AG10803 (cell line): ENCODE results near the gene MRGPRE.

ENCODE experiments used
- DNase-seq: peaks from one replicate; pipeline ENCODE4 v3.0.0; 2010; ENCODE audit warnings: low read depth
- H3K4me3 ChIP-seq: 2 replicates; pipeline ENCODE4 v1.5.1; 2011; ENCODE audit warnings: mild to moderate bottlenecking, low read length, control low read depth
- TF ChIP-seq, protein P1 (sequence below): conservative IDR thresholded peaks from 2 replicates; pipeline ENCODE4 v1.5.1; 2011; ENCODE audit warnings: mild to moderate bottlenecking, low read length, control low read depth, inconsistent platforms

MRGPRE gene

DNA sequence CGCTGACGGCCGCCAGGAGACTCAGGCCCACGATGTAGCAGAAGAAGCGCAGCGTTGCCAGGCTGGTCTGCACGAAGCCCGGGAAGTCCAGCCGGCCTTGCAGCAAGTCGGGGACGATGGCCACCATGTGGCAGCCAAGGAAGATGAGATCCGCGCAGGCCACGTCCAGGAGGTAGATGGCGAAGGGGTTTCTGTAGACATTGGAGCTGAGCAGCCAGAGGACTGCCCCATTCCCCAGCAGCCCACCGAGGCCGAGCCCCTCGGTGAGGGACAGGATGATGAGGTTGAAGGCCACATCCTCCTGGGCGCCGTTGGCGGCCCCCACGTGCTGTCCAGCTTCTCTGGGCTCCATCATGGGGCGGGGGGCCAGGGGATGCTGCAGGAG lies 3.8 kb downstream of the MRGPRE start:
- no peak overlapping the region for H3K4me3 ChIP-seq
- no peak for DNase-seq
- TF ChIP-seq, protein P1, sequence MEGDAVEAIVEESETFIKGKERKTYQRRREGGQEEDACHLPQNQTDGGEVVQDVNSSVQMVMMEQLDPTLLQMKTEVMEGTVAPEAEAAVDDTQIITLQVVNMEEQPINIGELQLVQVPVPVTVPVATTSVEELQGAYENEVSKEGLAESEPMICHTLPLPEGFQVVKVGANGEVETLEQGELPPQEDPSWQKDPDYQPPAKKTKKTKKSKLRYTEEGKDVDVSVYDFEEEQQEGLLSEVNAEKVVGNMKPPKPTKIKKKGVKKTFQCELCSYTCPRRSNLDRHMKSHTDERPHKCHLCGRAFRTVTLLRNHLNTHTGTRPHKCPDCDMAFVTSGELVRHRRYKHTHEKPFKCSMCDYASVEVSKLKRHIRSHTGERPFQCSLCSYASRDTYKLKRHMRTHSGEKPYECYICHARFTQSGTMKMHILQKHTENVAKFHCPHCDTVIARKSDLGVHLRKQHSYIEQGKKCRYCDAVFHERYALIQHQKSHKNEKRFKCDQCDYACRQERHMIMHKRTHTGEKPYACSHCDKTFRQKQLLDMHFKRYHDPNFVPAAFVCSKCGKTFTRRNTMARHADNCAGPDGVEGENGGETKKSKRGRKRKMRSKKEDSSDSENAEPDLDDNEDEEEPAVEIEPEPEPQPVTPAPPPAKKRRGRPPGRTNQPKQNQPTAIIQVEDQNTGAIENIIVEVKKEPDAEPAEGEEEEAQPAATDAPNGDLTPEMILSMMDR, result no peak

DNA sequence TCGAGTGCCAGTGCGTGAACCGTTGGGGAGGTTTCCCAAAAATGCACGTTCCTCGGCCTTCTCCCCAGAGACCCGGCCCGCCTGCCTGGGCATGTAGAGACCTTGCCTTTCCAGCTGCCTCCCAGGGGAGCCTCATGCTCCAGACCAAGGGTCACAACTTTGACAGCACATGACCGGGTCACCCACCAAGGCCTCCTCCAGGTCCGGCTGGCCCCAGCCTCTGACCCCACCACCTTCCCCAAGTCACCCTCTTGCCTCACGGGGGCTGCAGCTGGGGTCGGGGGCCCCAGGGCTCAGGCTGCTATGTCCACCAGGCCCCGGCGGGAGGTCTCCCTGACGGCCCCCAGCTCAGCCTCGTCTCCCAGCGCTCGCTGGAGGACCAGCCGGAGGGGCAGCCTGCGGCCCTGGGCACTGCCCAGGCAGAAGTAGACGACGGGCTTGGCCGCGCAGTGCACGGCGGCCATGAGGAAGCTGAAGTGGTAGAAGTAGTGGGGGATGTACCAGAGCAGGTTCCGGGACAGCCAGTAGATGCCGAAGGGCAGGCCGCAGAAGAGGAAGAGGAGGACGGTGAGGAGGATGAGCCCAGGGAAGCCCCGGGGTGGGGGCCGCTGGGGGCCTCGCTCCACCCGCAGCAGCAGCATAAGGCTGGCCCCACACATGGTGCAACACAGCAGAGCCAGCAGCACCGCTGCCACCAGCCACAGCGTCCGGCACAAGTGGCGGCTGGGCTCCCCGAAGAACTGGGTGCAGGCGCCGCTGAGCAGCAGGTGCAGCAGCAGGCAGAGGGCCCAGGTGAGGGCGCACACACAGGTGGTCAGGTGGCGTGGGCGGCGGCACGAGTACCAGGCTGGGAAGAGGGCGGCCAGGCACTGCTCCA lies 4.4 kb downstream of the MRGPRE start:
- DNase-seq, result no peak
- no peak overlapping the region for H3K4me3 ChIP-seq
- TF ChIP-seq, protein P1, result no peak

DNA sequence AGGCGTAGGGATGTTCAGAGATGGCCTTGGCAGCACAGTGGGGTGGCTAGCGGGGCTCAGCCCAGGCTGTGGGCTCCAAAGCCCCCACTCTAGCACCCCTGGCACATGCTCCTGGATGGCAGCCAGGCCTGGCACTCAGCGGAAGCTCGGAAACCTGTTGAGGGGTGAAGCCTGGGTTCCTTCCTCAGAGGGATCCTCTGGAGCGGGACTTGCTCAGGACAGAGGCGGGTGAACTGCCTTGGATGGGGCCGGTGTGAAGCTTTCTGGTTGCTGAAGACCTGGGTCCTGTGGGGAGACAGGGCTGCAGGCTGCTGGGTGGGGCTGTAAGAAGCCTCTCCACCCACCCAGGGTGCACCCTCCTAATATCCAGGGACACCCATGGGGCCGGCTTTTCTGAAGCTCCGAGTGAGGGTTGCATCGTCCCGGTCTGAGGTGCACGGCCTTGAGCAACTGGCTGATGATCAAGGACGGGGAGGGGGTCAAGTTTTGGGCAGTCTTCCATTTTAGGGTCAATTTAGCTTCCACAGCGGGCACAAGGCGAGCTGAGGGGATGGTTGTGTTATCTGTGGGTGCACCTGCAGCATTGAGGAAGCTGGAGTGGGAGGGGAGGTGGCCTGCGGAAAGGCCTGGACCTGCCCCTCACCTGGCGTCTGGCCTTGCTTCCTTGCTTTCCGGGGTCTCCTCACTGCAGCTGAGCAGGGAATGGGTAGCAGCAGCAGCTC lies 5.2 kb downstream of the MRGPRE start:
- TF ChIP-seq, protein P1, result no peak
- no peak for DNase-seq
- no peak overlapping the region for H3K4me3 ChIP-seq

DNA sequence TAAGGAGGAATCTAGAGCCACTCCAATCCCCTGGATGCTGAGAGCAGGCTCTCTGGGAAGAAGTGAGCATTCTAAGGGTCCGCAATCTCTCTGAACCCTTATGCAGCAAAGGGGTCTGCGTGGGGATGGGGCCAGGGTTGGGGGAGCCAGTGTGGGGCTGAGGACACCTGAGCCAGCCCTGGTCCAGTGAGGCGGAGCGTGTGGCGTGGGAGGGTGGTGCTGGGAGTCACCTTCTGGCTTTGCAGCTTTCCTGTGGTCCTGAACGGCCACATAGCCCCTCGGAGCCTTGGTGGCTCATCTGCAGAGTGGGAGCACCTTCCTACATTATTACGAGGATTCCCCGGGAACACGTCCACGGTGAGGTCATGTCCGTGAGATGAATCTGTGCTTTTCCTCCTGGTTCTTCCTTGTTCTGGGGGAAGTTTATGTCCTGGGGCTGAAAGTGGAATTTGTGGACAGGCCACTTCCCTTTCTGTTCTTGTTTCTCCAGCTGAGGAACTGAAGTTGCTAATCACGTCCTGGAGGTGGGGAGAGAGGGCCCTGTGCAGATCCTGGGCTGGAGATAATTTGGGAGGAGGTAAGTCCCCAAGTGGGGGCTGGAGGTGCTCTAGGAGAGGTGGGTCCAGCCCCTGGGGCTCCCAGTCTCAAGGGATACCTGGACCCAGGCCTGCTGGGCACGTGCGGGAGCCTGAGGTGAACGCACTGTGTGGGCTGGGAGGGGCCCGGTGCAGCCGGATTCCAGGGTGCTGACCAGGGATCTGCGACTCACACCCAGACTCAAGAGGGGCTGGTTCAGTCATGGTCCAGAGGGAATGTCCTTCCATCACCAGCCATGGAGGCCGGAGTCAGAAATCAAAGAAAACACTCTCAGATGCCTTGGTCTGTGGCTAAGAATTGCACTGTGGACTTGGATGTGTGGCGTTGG lies 6.1 kb downstream of the MRGPRE start:
- H3K4me3 ChIP-seq, result no peak overlapping the region
- TF ChIP-seq, protein P1, result no peak
- DNase-seq, result no peak

DNA sequence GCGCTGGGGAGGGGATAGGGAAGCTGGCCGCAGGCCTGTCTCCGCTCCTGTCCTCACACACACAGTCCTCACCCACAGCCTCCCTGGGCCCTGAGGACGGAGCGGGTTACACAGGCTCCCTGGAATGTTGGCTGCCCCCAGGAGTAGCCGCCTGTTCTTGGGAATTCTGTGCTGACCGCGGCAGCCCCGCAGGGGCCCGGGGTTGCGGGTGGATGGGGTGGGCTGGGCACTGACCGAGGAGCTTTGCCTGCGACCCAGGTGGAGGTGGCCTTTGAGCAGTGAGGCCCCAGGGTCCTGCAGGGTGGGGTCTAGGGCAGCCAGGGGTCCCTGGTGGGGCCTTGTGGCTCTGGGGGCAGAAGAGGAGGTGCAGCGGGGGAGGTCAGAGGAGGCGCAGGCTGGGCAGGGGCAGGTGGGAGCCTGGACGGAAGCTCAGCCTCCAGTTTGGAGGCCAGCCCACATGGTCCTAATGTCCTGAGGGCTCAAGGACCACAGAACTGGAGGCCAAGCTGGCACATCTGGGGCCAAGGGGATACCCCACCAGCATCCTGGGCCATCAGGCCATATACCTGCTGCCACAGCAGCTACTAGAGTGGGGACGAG lies 7.0 kb downstream of the MRGPRE start:
- no peak for DNase-seq
- TF ChIP-seq, protein P1, result no peak
- H3K4me3 ChIP-seq, result no peak overlapping the region

DNA sequence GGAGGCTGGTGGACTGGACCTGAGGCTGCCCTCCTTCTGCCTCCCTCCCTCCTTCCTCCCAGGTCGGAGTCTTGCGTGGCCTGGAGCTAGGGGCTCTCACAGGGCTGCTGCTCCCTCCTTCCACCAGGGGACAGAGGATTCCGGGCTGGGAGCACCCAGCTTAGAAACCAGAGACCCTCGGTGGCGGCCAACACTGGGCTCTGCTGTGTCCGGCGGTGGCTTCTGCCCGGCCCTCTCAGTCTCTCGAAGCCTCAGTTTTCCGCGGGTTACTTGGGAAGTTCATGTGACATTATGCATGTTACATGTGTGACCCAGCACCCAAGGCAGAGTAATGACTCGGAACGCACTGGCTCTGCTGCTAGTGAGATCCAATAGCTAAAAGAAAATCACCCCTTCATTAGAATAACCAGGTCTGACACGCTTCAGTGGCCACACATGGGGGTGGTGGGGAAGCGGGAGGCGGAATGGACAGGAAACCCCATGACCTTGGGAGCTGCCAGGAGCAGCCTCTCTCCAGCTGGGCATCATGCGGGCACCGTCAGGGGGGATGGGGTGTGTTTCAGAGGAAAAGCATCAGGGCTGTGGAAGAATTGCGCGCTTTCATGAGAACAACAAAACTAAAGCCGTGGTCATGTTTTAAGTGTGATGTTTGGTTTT lies 7.7 kb downstream of the MRGPRE start:
- H3K4me3 ChIP-seq, result no peak overlapping the region
- TF ChIP-seq, protein P1, result no peak
- no peak for DNase-seq
